Mucosa of rectum (tissue), 2 donors: ENCODE data around the gene KIF9.
"Not testable (repeated sequence)": the region's sequence is repeated elsewhere in the genome, so short reads cannot be mapped to it uniquely, and the experiment has no call there.

Source experiments
- H3K27ac ChIP-seq, 2 donors: one replicate each; pipeline ENCODE4 v1.7.0; 2013; ENCODE audit warnings: inconsistent platforms in 2 of 2, low read depth in 2 of 2, low read length in 2 of 2
- H3K27me3 ChIP-seq, 2 donors: one replicate each; pipeline ENCODE4 v1.7.0; 2013; ENCODE audit warnings: low read length in 2 of 2; ENCODE audit not compliant: control insufficient read depth in 2 of 2, insufficient read depth in 2 of 2
- H3K36me3 ChIP-seq, 2 donors: one replicate each; pipeline ENCODE4 v1.7.0; 2013; ENCODE audit warnings: low read length in 2 of 2; ENCODE audit not compliant: control insufficient read depth in 2 of 2, insufficient read depth in 2 of 2
- H3K4me1 ChIP-seq, 2 donors: one replicate each; pipeline ENCODE4 v1.7.0; 2013; ENCODE audit warnings: low read length in 2 of 2, mild to moderate bottlenecking in 1 of 2; ENCODE audit not compliant: control insufficient read depth in 2 of 2, insufficient read depth in 2 of 2
- H3K4me3 ChIP-seq, 2 donors: one replicate each; pipeline ENCODE4 v1.7.0; 2013; ENCODE audit warnings: low read length in 2 of 2
- H3K9ac ChIP-seq, 2 donors: one replicate each; pipeline ENCODE4 v1.7.0; 2013; ENCODE audit warnings: low read length in 2 of 2, low read depth in 1 of 2, mild to moderate bottlenecking in 1 of 2
- H3K9me3 ChIP-seq, 2 donors: one replicate each; pipeline ENCODE4 v1.7.0; 2013; ENCODE audit warnings: low read length in 2 of 2; ENCODE audit not compliant: control insufficient read depth in 2 of 2
- donor health status: healthy.
- donor health status: Normal muscosa, but diverticular disease.

Gene KIF9

GRCh38 chr3:47228088-47228487 lies 54.5 kb downstream of the KIF9 start:
- H3K27ac ChIP-seq, result no peak overlapping the region
- H3K36me3 ChIP-seq, result no peaks in the 10 kb centered on the region
- no peak overlapping the region for H3K9ac ChIP-seq
- no peaks in the 10 kb centered on the region for H3K27me3 ChIP-seq
- no peaks in the 10 kb centered on the region for H3K9me3 ChIP-seq
- H3K4me3 ChIP-seq, result no peak overlapping the region
- no peaks in the 10 kb centered on the region for H3K4me1 ChIP-seq

GRCh38 chr3:47227678-47228077 lies 54.9 kb downstream of the KIF9 start:
- Histone ChIP-seq H3K9me3 (no peaks in the 10 kb centered on the region), H3K4me1 (no peaks in the 10 kb centered on the region), H3K4me3 (no peak overlapping the region), H3K36me3 (no peaks in the 10 kb centered on the region), H3K27me3 (no peaks in the 10 kb centered on the region), H3K9ac (no peak overlapping the region), H3K27ac (no peak overlapping the region)

- no peak overlapping the region for H3K9ac ChIP-seq
- H3K4me1 ChIP-seq, result no peaks in the 10 kb centered on the region
- no peaks in the 10 kb centered on the region for H3K9me3 ChIP-seq
- H3K27ac ChIP-seq, result no peak overlapping the region
- H3K27me3 ChIP-seq, result no peaks in the 10 kb centered on the region
- peak overlapping the region in 1 of 2 donors; percentile 6 for H3K4me3 ChIP-seq
- H3K36me3 ChIP-seq, result no peaks in the 10 kb centered on the region
These were observed 57.2 kb downstream of the KIF9 start for GRCh38 chr3:47225310-47225906.

- H3K27me3 ChIP-seq, result no peaks in the 10 kb centered on the region
- H3K9me3 ChIP-seq, result no peaks in the 10 kb centered on the region
- no peak overlapping the region for H3K4me3 ChIP-seq
- no peak overlapping the region for H3K27ac ChIP-seq
- H3K36me3 ChIP-seq, result no peaks in the 10 kb centered on the region
- H3K4me1 ChIP-seq, result no peaks in the 10 kb centered on the region
- no peak overlapping the region for H3K9ac ChIP-seq
These were observed 58.8 kb downstream of the KIF9 start for GRCh38 chr3:47223755-47224154.

GRCh38 chr3:47221798-47222197 lies 60.8 kb downstream of the KIF9 start:
- no peak overlapping the region for H3K9ac ChIP-seq
- no peaks in the 10 kb centered on the region for H3K4me1 ChIP-seq
- no peaks in the 10 kb centered on the region for H3K27me3 ChIP-seq

GRCh38 chr3:47210863-47211405 lies 71.7 kb downstream of the KIF9 start:
- Histone ChIP-seq H3K27me3 (no peaks in the 10 kb centered on the region), H3K4me3 (no peak overlapping the region)

More at GRCh38 chr3:47221798-47222197, 60.8 kb downstream of the KIF9 start:
- no peaks in the 10 kb centered on the region for H3K36me3 ChIP-seq
- H3K27ac ChIP-seq, result no peak overlapping the region
- no peaks in the 10 kb centered on the region for H3K9me3 ChIP-seq
- no peak overlapping the region for H3K4me3 ChIP-seq

GRCh38 chr3:47206022-47206421 lies 76.6 kb downstream of the KIF9 start:
- not testable (repeated sequence) for H3K36me3 ChIP-seq, H3K27me3 ChIP-seq, H3K4me3 ChIP-seq, H3K9me3 ChIP-seq, H3K4me1 ChIP-seq, H3K27ac ChIP-seq, H3K9ac ChIP-seq

More at GRCh38 chr3:47210863-47211405, 71.7 kb downstream of the KIF9 start:
- Histone ChIP-seq H3K27ac (no peak overlapping the region), H3K36me3 (no peaks in the 10 kb centered on the region), H3K4me1 (no peaks in the 10 kb centered on the region), H3K9ac (no peak overlapping the region), H3K9me3 (no peaks in the 10 kb centered on the region)

GRCh38 chr3:47204875-47205274 lies 77.7 kb downstream of the KIF9 start:
- Histone ChIP-seq H3K27ac (no peak overlapping the region), H3K27me3 (no peaks in the 10 kb centered on the region), H3K9ac (no peak overlapping the region), H3K4me1 (no peaks in the 10 kb centered on the region), H3K36me3 (no peaks in the 10 kb centered on the region), H3K4me3 (no peak overlapping the region), H3K9me3 (no peaks in the 10 kb centered on the region)

GRCh38 chr3:47202542-47202941 lies 80.1 kb downstream of the KIF9 start:
- Histone ChIP-seq H3K27me3 (no peaks in the 10 kb centered on the region), H3K4me1 (no peaks in the 10 kb centered on the region), H3K9ac (no peak overlapping the region)

GRCh38 chr3:47197287-47197686 lies 85.3 kb downstream of the KIF9 start:
- Histone ChIP-seq H3K27ac (no peak overlapping the region), H3K36me3 (no peaks in the 10 kb centered on the region), H3K4me1 (no peaks in the 10 kb centered on the region), H3K9ac (no peak overlapping the region), H3K9me3 (no peaks in the 10 kb centered on the region), H3K4me3 (no peak overlapping the region), H3K27me3 (no peaks in the 10 kb centered on the region)

More at GRCh38 chr3:47202542-47202941, 80.1 kb downstream of the KIF9 start:
- no peaks in the 10 kb centered on the region for H3K36me3 ChIP-seq
- H3K9me3 ChIP-seq, result no peaks in the 10 kb centered on the region
- H3K4me3 ChIP-seq, result no peak overlapping the region
- no peak overlapping the region for H3K27ac ChIP-seq
